Central memory CD8-positive, alpha-beta T cell (primary cell): ENCODE data around the gene CFTR.

Experiments used
- ATAC-seq: fragments of 150-1000 bp; cut with Tn5 transposase; replicated peaks from 2 replicates; pipeline ENCODE4 v1.10.0; 2022; ENCODE audit warnings: mild to moderate bottlenecking, moderate FRiP score, moderate number of reproducible peaks; ENCODE audit not compliant: poor library complexity, severe bottlenecking; ENCODE audit errors: extremely low read depth
- DNase-seq, 2 donors: peaks; one replicate each; pipeline ENCODE4 v3.0.0; 2021; ENCODE audit warnings: low spot score in 2 of 2
- H3K27ac Mint-ChIP-seq: one replicate; pipeline ENCODE4 v1.8.0; 2022; ENCODE audit warnings: low read depth, mild to moderate bottlenecking, moderate library complexity, mixed read lengths
- H3K27me3 Mint-ChIP-seq: one replicate; pipeline ENCODE4 v1.8.0; 2022; ENCODE audit warnings: mixed read lengths
- H3K36me3 Mint-ChIP-seq: one replicate; pipeline ENCODE4 v1.8.0; 2022; ENCODE audit warnings: mild to moderate bottlenecking, moderate library complexity, mixed read lengths; ENCODE audit not compliant: insufficient read depth
- H3K4me1 Mint-ChIP-seq: one replicate; pipeline ENCODE4 v1.8.0; 2022; ENCODE audit warnings: mixed read lengths
- H3K4me3 Mint-ChIP-seq: one replicate; pipeline ENCODE4 v1.8.0; 2022; ENCODE audit warnings: mild to moderate bottlenecking, moderate library complexity, mixed read lengths
- H3K9me3 Mint-ChIP-seq: one replicate; pipeline ENCODE4 v1.8.0; 2022; ENCODE audit warnings: mixed read lengths

Gene CFTR

GRCh38 chr7:117476557-117477215, 3.1 kb upstream of the CFTR start:
- Mint-ChIP-seq H3K36me3 (no peaks in the 10 kb centered on the region), H3K27me3 (peaks cover 20% of the 10 kb centered on the region), H3K27ac (no peak overlapping the region), H3K4me1 (no peaks in the 10 kb centered on the region), H3K9me3 (no peaks in the 10 kb centered on the region), H3K4me3 (no peak overlapping the region)
- no peak for ATAC-seq
- no peak for DNase-seq

DNA sequence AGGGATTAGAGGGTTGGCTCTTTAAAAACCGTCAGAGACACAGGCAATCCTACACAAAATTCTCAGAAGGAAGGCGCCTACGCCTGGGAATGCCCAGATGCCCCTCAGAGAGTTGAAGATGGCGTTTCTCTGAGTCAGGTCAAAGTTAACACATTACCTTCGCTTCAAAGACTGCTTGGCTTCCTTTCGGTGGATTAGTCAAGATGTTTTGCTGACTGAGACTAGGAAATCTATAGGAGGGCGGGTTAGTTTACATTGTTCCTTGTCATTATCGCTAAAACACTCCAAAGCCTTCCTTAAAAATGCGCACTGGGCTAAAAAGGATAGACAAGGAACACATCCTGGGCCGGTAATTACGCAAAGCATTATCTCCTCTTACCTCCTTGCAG, 995 bp upstream of the CFTR start:
- Mint-ChIP-seq H3K9me3 (no peaks in the 10 kb centered on the region), H3K27ac (no peak overlapping the region), H3K36me3 (no peaks in the 10 kb centered on the region), H3K27me3 (peaks cover 20% of the 10 kb centered on the region), H3K4me3 (no peak overlapping the region), H3K4me1 (no peaks in the 10 kb centered on the region)
- no peak for ATAC-seq
- DNase-seq = no peak

GRCh38 chr7:117480055-117480362, 184 bp downstream of the CFTR start:
- DNase-seq = no peak
- Mint-ChIP-seq H3K4me3 (no peak overlapping the region), H3K9me3 (no peaks in the 10 kb centered on the region), H3K27ac (no peak overlapping the region), H3K36me3 (no peaks in the 10 kb centered on the region), H3K27me3 (peaks cover 20% of the 10 kb centered on the region), H3K4me1 (no peaks in the 10 kb centered on the region)
- no peak for ATAC-seq

DNA sequence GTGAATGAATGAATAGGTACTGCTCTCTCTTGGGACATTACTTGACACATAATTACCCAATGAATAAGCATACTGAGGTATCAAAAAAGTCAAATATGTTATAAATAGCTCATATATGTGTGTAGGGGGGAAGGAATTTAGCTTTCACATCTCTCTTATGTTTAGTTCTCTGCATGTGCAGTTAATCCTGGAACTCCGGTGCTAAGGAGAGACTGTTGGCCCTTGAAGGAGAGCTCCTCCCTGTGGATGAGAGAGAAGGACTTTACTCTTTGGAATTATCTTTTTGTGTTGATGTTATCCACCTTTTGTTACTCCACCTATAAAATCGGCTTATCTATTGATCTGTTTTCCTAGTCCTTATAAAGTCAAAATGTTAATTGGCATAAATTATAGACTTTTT, 1.2 kb downstream of the CFTR start:
- Mint-ChIP-seq H3K27ac (no peak overlapping the region), H3K4me3 (no peak overlapping the region), H3K9me3 (no peaks in the 10 kb centered on the region), H3K4me1 (no peaks in the 10 kb centered on the region), H3K36me3 (no peaks in the 10 kb centered on the region), H3K27me3 (peaks cover 20% of the 10 kb centered on the region)
- ATAC-seq (no peak), DNase-seq (no peak)

DNA sequence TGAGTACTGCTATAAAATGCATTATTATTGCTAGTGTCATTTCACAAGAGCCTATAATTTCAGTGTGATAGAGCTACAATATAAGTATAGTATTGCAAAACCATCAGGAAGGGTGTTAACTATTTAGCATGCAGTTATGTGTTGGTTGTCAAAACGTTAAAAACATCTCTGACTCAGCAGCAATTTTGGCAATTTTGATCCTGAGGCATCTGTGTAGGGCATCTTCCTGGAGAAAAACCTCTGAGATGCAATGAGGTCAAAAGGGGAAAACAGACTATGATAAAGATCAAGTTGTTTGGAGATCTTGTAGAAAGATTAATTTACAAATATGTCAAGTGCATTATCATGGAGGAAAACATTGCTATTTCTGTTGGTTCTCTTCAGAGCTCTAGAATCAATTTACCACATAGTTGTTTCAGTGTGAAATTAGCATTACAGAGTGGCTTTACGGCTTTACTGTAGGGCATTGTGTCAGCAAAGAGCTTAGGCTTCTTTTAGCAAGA, 5.3 kb downstream of the CFTR start:
- no peaks in the 10 kb centered on the region for H3K9me3 Mint-ChIP-seq

DNA sequence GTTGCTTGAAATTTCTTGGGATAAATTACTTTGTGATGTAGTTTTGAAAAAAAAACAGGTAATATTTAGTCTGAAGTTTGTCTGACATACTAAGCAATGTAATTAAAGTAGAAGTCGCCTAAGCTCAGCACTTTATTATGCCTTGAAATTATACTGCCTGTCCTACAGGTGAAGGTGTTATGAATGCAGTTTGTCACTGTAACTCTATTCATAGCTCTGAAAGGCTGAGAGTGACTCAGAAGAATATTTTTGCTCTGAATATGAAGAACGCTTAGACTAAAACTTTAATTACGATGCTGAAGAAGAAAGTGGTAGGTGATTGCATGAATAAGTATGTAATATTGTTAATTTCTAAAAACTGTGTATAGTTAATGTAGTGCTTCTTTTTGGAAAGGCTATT, 9.2 kb downstream of the CFTR start:
- Mint-ChIP-seq H3K4me1 (no peaks in the 10 kb centered on the region), H3K9me3 (no peaks in the 10 kb centered on the region), H3K27me3 (no peaks in the 10 kb centered on the region), H3K27ac (no peak overlapping the region), H3K36me3 (no peaks in the 10 kb centered on the region), H3K4me3 (no peak overlapping the region)
- ATAC-seq (no peak), DNase-seq (no peak)

More for the DNA sequence above, 5.3 kb downstream of the CFTR start:
- Mint-ChIP-seq H3K4me1 (no peaks in the 10 kb centered on the region), H3K4me3 (no peak overlapping the region), H3K27ac (no peak overlapping the region), H3K27me3 (peaks cover 2% of the 10 kb centered on the region), H3K36me3 (no peaks in the 10 kb centered on the region)
- DNase-seq = no peak
- ATAC-seq = no peak

- Mint-ChIP-seq H3K4me3 (no peak overlapping the region), H3K9me3 (no peaks in the 10 kb centered on the region)
- no peak for ATAC-seq
These were observed 9.6 kb downstream of the CFTR start for GRCh38 chr7:117489430-117489829.

GRCh38 chr7:117489911-117490310, 10.1 kb downstream of the CFTR start:
- Mint-ChIP-seq H3K36me3 (no peaks in the 10 kb centered on the region), H3K27me3 (no peaks in the 10 kb centered on the region), H3K4me3 (no peak overlapping the region), H3K27ac (no peak overlapping the region), H3K9me3 (no peaks in the 10 kb centered on the region), H3K4me1 (no peaks in the 10 kb centered on the region)
- no peak for ATAC-seq
- DNase-seq = no peak

More at GRCh38 chr7:117489430-117489829, 9.6 kb downstream of the CFTR start:
- no peak for DNase-seq
- Mint-ChIP-seq H3K36me3 (no peaks in the 10 kb centered on the region), H3K27ac (no peak overlapping the region), H3K4me1 (no peaks in the 10 kb centered on the region), H3K27me3 (no peaks in the 10 kb centered on the region)

DNA sequence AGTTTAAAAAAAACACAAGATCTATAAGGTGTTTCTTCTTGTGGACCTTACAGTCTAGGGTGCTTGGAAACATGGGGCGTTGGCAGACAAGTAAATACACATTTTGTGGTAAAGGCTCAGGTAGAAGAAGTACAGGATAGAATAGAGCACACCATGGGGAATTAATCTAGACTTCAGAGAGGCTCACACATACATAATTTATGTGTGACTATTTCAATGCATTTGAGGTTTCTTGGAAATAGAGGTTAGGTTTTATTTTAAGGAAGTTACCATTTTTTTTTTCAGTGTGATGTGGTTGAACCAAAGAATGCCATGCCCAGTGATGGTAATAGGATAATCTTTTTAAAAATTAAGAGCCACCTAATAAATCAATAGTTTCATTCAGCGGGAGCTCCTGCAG, 12.8 kb downstream of the CFTR start:
- ATAC-seq (no peak), DNase-seq (no peak)
- no peak overlapping the region for H3K27ac Mint-ChIP-seq
- H3K27me3 Mint-ChIP-seq = no peaks in the 10 kb centered on the region
- no peaks in the 10 kb centered on the region for H3K4me1 Mint-ChIP-seq
- H3K9me3 Mint-ChIP-seq = no peaks in the 10 kb centered on the region
- no peaks in the 10 kb centered on the region for H3K36me3 Mint-ChIP-seq
- H3K4me3 Mint-ChIP-seq = no peak overlapping the region

GRCh38 chr7:117493460-117493859, 13.6 kb downstream of the CFTR start:
- H3K27ac Mint-ChIP-seq = no peak overlapping the region
- H3K36me3 Mint-ChIP-seq = no peaks in the 10 kb centered on the region
- H3K4me3 Mint-ChIP-seq = no peak overlapping the region
- DNase-seq (no peak), ATAC-seq (no peak)
- H3K27me3 Mint-ChIP-seq = no peaks in the 10 kb centered on the region
- H3K9me3 Mint-ChIP-seq = no peaks in the 10 kb centered on the region
- H3K4me1 Mint-ChIP-seq = no peaks in the 10 kb centered on the region

GRCh38 chr7:117495308-117495707, 15.5 kb downstream of the CFTR start:
- DNase-seq (no peak), ATAC-seq (no peak)
- Mint-ChIP-seq H3K9me3 (peaks cover 6% of the 10 kb centered on the region), H3K4me3 (no peak overlapping the region), H3K27me3 (no peaks in the 10 kb centered on the region), H3K4me1 (no peaks in the 10 kb centered on the region), H3K36me3 (no peaks in the 10 kb centered on the region), H3K27ac (no peak overlapping the region)

GRCh38 chr7:117502331-117502730, 22.5 kb downstream of the CFTR start:
- no peak overlapping the region for H3K4me3 Mint-ChIP-seq
- DNase-seq (no peak), ATAC-seq (no peak)
- H3K36me3 Mint-ChIP-seq = no peaks in the 10 kb centered on the region
- H3K4me1 Mint-ChIP-seq = no peaks in the 10 kb centered on the region
- no peak overlapping the region for H3K27ac Mint-ChIP-seq
- peaks cover 11% of the 10 kb centered on the region for H3K9me3 Mint-ChIP-seq
- H3K27me3 Mint-ChIP-seq = no peaks in the 10 kb centered on the region

DNA sequence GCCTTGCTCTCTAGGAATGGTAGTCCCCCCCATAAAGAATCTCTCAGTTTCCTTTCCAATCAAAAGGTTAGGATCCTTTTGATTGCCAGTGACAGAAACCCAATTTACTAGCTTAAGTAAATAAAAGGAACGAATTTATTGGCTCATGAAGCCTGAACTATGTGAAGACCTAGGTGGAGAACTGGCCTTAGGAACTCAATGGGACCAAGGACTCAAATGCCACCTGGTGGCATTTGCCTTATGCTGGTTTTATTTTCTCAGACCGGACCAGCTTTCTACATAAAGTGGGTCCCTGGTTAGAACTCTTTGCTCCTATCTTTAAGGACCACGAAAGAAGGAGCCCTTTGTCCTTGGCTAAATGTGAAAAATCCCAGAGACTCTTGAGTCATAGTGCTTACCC, 25.4 kb downstream of the CFTR start:
- H3K36me3 Mint-ChIP-seq = no peaks in the 10 kb centered on the region
- H3K9me3 Mint-ChIP-seq = peaks cover 8% of the 10 kb centered on the region
- H3K4me3 Mint-ChIP-seq = no peak overlapping the region
- H3K27me3 Mint-ChIP-seq = no peaks in the 10 kb centered on the region
- no peak for ATAC-seq
- no peak for DNase-seq
- no peak overlapping the region for H3K27ac Mint-ChIP-seq
- no peaks in the 10 kb centered on the region for H3K4me1 Mint-ChIP-seq

GRCh38 chr7:117508676-117509075, 28.9 kb downstream of the CFTR start:
- no peaks in the 10 kb centered on the region for H3K4me1 Mint-ChIP-seq
- H3K27me3 Mint-ChIP-seq = no peaks in the 10 kb centered on the region
- no peak overlapping the region for H3K4me3 Mint-ChIP-seq
- DNase-seq (no peak), ATAC-seq (no peak)
- H3K27ac Mint-ChIP-seq = no peak overlapping the region
- H3K9me3 Mint-ChIP-seq = peaks cover 14% of the 10 kb centered on the region
- no peaks in the 10 kb centered on the region for H3K36me3 Mint-ChIP-seq
